Right atrium auricular region (tissue), 2 donors: ENCODE data around the gene ZNF497. TPM values are rescaled to one million over a fixed set of nuclear protein-coding genes. Genes with fewer than 3 reads are reported as not detected.

ENCODE experiments used
- DNase-seq: peaks from one replicate; pipeline ENCODE4 v3.0.0-alpha.2; 2019; ENCODE audit warnings: low spot score
- H3K27ac ChIP-seq, 2 donors: fragments of 200-600 bp; sonication (generic); 1 replicate in 1 of 2; 2 replicates in 1 of 2; pipeline ENCODE4 v1.5.1; 2016 to 2019
- H3K27me3 ChIP-seq, 2 donors: fragments of 200-600 bp; sonication (generic); one replicate each; pipeline versions ENCODE4 v1.5.1 to v1.6.0; 2017 to 2019
- H3K36me3 ChIP-seq: fragments of 200-600 bp; sonication (generic); one replicate; pipeline ENCODE4 v1.5.1; 2016
- H3K4me1 ChIP-seq, 2 donors: fragments of 200-600 bp; sonication (generic); one replicate each; pipeline versions ENCODE4 v1.5.1 to v1.6.0; 2017 to 2019
- H3K4me3 ChIP-seq, 2 donors: fragments of 200-600 bp; sonication (generic); 1 replicate in 1 of 2; 2 replicates in 1 of 2; pipeline ENCODE4 v1.5.1; 2017 to 2019; ENCODE audit warnings: mild to moderate bottlenecking in 1 of 2, moderate library complexity in 1 of 2
- H3K9me3 ChIP-seq, 2 donors: fragments of 200-600 bp; sonication (generic); one replicate each; pipeline ENCODE4 v1.5.1; 2019
- total RNA-seq, 2 donors: library from RNA; depleted of rRNA; stranded (reverse); fragments of >200 nt; gene quantifications; one replicate each; pipeline ENCODE4 v1.1.0, GENCODE V29; 2016
- TF ChIP-seq, protein P1 (sequence below), 2 donors: fragments of 200-600 bp; sonication (generic); IDR thresholded peaks; one replicate each; pipeline ENCODE4 v1.5.1; 2019; ENCODE audit warnings: antibody characterized with exemption in 2 of 2

The ZNF497 gene
- total RNA-seq, 2 donors from 2014 or later = 0.39 to 0.56 TPM

DNA sequence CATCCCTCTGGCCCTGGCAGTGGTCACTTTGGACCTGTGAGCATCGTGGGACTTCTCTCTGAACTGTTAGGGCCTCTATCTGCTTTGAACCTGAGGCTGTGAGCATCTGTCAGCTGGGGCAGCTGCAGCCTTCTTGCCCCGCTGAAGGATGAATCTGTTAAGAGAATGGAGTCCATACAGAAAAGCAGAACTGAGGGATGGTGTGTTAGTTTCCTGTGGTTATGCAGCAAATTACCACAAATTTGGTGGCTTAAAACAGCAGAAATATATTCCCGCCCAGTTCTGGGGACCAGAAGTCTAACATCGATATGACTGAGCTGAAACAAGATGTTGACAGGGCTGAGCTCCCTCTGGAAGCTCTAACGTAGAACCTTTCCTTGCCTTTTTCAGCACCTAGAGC lies 1.6 kb upstream of the ZNF497 start:
- no peak overlapping the region for H3K4me3 ChIP-seq
- DNase-seq = no peak
- TF ChIP-seq, protein P1, sequence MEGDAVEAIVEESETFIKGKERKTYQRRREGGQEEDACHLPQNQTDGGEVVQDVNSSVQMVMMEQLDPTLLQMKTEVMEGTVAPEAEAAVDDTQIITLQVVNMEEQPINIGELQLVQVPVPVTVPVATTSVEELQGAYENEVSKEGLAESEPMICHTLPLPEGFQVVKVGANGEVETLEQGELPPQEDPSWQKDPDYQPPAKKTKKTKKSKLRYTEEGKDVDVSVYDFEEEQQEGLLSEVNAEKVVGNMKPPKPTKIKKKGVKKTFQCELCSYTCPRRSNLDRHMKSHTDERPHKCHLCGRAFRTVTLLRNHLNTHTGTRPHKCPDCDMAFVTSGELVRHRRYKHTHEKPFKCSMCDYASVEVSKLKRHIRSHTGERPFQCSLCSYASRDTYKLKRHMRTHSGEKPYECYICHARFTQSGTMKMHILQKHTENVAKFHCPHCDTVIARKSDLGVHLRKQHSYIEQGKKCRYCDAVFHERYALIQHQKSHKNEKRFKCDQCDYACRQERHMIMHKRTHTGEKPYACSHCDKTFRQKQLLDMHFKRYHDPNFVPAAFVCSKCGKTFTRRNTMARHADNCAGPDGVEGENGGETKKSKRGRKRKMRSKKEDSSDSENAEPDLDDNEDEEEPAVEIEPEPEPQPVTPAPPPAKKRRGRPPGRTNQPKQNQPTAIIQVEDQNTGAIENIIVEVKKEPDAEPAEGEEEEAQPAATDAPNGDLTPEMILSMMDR (IDR thresholded peaks at IDR 0.05) = no peak
- H3K4me1 ChIP-seq = peaks cover 0 to 5% of the 10 kb centered on the region in 2 donors
- no peaks in the 10 kb centered on the region for H3K36me3 ChIP-seq
- H3K9me3 ChIP-seq = no peaks in the 10 kb centered on the region
- no peak overlapping the region for H3K27ac ChIP-seq
- H3K27me3 ChIP-seq = no peaks in the 10 kb centered on the region

GRCh38 chr19:58361900-58362271 lies 665 bp downstream of the ZNF497 start:
- Histone ChIP-seq H3K36me3 (no peaks in the 10 kb centered on the region), H3K4me1 (peaks cover 0 to 13% of the 10 kb centered on the region in 2 donors), H3K4me3 (peak overlapping the region; percentile 62 to 65), H3K27ac (peak overlapping the region; percentile 86 to 92), H3K9me3 (no peaks in the 10 kb centered on the region), H3K27me3 (no peaks in the 10 kb centered on the region)
- TF ChIP-seq, protein P1 (IDR thresholded peaks at IDR 0.05) = no peak
- no peak for DNase-seq

DNA sequence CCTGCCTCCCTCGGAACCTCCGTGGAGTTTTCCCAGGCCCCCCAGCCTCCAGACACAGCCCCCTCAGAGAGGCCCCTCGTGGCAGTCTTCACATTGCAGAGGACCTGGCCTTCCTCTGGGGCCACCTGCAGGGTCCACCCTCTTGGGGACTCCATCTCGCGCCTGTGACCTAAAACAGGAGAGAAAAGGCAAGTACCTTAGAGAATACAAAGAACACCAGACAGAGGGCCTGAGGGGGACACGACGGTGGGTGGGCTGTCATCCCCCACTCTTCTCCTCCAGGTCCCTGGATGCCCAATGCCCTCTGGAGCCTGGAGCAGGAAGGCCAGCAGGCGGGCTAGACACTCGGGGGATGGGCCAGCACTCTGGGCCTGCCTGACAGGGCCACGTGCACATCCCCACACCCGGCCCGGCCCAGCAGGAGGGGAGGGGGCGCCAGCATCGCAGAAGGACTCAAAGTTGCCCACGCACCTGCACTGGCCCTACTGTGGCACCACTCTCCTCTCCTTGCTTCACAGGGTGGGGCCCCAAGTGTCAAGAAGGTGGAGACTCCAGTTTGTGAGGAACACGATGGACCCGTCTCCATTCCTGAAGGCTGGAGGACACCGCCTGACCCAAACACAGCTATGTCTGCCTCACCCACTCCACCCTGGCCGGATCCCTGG lies 4.9 kb downstream of the ZNF497 start:
- TF ChIP-seq, protein P1 (IDR thresholded peaks at IDR 0.05) = no peak
- no peak for DNase-seq
- Histone ChIP-seq H3K4me1 (peaks cover 0 to 25% of the 10 kb centered on the region in 2 donors), H3K4me3 (peak overlapping the region in 1 of 2 donors; percentile 45), H3K9me3 (no peaks in the 10 kb centered on the region), H3K27ac (no peak overlapping the region), H3K36me3 (no peaks in the 10 kb centered on the region), H3K27me3 (no peaks in the 10 kb centered on the region)

- DNase-seq = no peak
- Histone ChIP-seq H3K27me3 (no peaks in the 10 kb centered on the region), H3K27ac (no peak overlapping the region), H3K9me3 (no peaks in the 10 kb centered on the region), H3K36me3 (no peaks in the 10 kb centered on the region), H3K4me3 (peak overlapping the region; percentile 17 to 45), H3K4me1 (peaks cover 0 to 25% of the 10 kb centered on the region in 2 donors)
- TF ChIP-seq, protein P1 (IDR thresholded peaks at IDR 0.05) = no peak
These were observed 5.6 kb downstream of the ZNF497 start for GRCh38 chr19:58356766-58357480.

DNA sequence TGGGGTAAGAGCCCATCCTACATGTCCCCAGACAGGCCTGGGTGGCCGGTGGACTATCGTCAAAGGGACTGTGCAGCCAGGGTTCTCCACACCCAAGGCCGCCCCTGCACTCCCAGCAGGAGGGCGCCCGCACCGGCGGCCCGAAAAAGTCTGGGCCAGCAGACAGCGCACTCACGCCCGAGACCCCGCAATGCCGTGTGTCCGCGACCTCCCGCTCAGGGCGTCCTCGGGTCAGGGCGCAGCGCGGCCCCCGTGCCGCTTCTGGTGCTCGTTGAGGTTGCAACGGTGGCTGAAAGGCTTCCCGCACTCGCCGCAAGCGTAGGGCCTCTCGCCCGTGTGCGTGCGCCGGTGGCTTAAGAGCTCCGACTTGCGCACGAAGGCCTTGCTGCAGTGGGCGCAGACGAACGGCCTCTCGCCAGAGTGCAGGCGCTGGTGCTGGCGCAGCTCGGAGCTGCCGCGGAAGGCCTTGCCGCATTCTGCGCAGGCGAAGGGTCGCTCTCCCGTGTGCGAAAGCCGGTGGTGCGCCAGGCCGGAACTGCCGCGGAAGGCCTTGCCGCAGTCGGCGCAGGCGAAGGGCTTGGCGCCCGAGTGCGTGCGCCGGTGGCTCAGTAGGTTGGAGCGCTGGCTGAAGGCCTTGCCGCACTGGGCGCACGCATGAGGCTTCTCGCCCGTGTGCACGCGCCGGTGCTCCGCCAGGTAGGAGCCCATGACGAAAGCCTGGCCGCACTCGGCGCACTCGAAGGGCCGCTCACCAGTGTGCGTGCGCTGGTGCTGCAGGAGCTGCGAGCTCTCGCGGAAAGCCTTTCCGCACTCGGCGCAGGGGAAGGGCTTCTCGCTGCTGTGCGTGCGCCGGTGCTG lies 6.4 kb downstream of the ZNF497 start:
- DNase-seq = no peak
- no peaks in the 10 kb centered on the region for H3K9me3 ChIP-seq
- TF ChIP-seq, protein P1 (IDR thresholded peaks at IDR 0.05) = no peak
- no peak overlapping the region for H3K27ac ChIP-seq
- peaks cover 0 to 20% of the 10 kb centered on the region in 2 donors for H3K4me1 ChIP-seq
- no peaks in the 10 kb centered on the region for H3K27me3 ChIP-seq
- H3K36me3 ChIP-seq = no peaks in the 10 kb centered on the region
- peak overlapping the region; percentile 17 to 45 for H3K4me3 ChIP-seq
